Epithelial cell of prostate (primary cell): ENCODE measurements around the gene FAM171A1.
"Not testable (repeated sequence)": the region's sequence is repeated elsewhere in the genome, so short reads cannot be mapped to it uniquely, and the experiment has no call there.

Experiments
- DNase-seq: peaks from one replicate; pipeline ENCODE4 v3.0.0-alpha.2; 2011; ENCODE audit warnings: low read depth, low spot score
- H3K27ac ChIP-seq: fragments of 450-650 bp; 2 replicates; pipeline ENCODE4 v1.5.1; 2017; ENCODE audit warnings: mild to moderate bottlenecking

FAM171A1 gene

GRCh38 chr10:15370856-15371701 is at the start of gene FAM171A1:
Gene FAM171A1 (minus strand): TSS chr10:15371289. CDS start chr10:15371052, 237 bp downstream.
- no peak for DNase-seq
- no peak within 1 kb of the TSS for H3K27ac ChIP-seq

- no peak for DNase-seq
- H3K27ac ChIP-seq, result no peak overlapping the region
These were observed 49.8 kb upstream of the FAM171A1 start for GRCh38 chr10:15420858-15421257.

- no peak overlapping the region for H3K27ac ChIP-seq
- DNase-seq, result no peak
These were observed 48.3 kb upstream of the FAM171A1 start for GRCh38 chr10:15419279-15419874.

GRCh38 chr10:15416034-15416433 is 44.9 kb upstream of the FAM171A1 start:
- no peak overlapping the region for H3K27ac ChIP-seq
- no peak for DNase-seq

GRCh38 chr10:15411010-15411409 is 39.9 kb upstream of the FAM171A1 start:
- DNase-seq, result no peak
- no peak overlapping the region for H3K27ac ChIP-seq

GRCh38 chr10:15409350-15409749 is 38.3 kb upstream of the FAM171A1 start:
- H3K27ac ChIP-seq, DNase-seq: not testable (repeated sequence)

- H3K27ac ChIP-seq, result no peak overlapping the region
- no peak for DNase-seq
These were observed 37.5 kb upstream of the FAM171A1 start for GRCh38 chr10:15408557-15408956.

GRCh38 chr10:15405319-15405718 is 34.2 kb upstream of the FAM171A1 start:
- no peak for DNase-seq
- H3K27ac ChIP-seq, result no peak overlapping the region

GRCh38 chr10:15401382-15401781 is 30.3 kb upstream of the FAM171A1 start:
- no peak for DNase-seq

GRCh38 chr10:15400461-15400860 is 29.4 kb upstream of the FAM171A1 start:
- not testable (repeated sequence) for DNase-seq, H3K27ac ChIP-seq

More at GRCh38 chr10:15401382-15401781, 30.3 kb upstream of the FAM171A1 start:
- no peak overlapping the region for H3K27ac ChIP-seq

GRCh38 chr10:15399060-15399661 is 28.1 kb upstream of the FAM171A1 start:
- no peak for DNase-seq
- H3K27ac ChIP-seq, result no peak overlapping the region

- DNase-seq, result no peak
- H3K27ac ChIP-seq, result no peak overlapping the region
These were observed 24.8 kb upstream of the FAM171A1 start for GRCh38 chr10:15395935-15396334.

GRCh38 chr10:15393139-15393825 is 22.2 kb upstream of the FAM171A1 start:
- no peak for DNase-seq
- H3K27ac ChIP-seq, result no peak overlapping the region

- DNase-seq, result no peak
These were observed 20.4 kb upstream of the FAM171A1 start for GRCh38 chr10:15391491-15391890.

GRCh38 chr10:15388172-15388571 is 17.1 kb upstream of the FAM171A1 start:
- not testable (repeated sequence) for DNase-seq, H3K27ac ChIP-seq

More at GRCh38 chr10:15391491-15391890, 20.4 kb upstream of the FAM171A1 start:
- H3K27ac ChIP-seq, result no peak overlapping the region

GRCh38 chr10:15387021-15387420 is 15.9 kb upstream of the FAM171A1 start:
- DNase-seq, result no peak

GRCh38 chr10:15385552-15386455 is 14.7 kb upstream of the FAM171A1 start:
- H3K27ac ChIP-seq, result no peak overlapping the region
- no peak for DNase-seq

More at GRCh38 chr10:15387021-15387420, 15.9 kb upstream of the FAM171A1 start:
- no peak overlapping the region for H3K27ac ChIP-seq

GRCh38 chr10:15381420-15381819 is 10.3 kb upstream of the FAM171A1 start:
- DNase-seq, result no peak
- no peak overlapping the region for H3K27ac ChIP-seq

- no peak for DNase-seq
- no peak overlapping the region for H3K27ac ChIP-seq
These were observed 8.0 kb upstream of the FAM171A1 start for GRCh38 chr10:15379078-15379477.
